Natural killer cell (primary cell): ENCODE measurements around the gene STX10. TPM values are rescaled to one million over a fixed set of nuclear protein-coding genes. Genes with fewer than 3 reads are reported as not detected.

ENCODE experiments used
- ATAC-seq, 3 donors: fragments of 150-1000 bp in 2 of 3; fragments of 200-7000 bp in 1 of 3; cut with Tn5 transposase; 1 replicate in 1 of 3; 2 replicates in 2 of 3; pipeline ENCODE4 v1.10.0; 2021; ENCODE audit warnings: mild to moderate bottlenecking in 2 of 3, moderate library complexity in 2 of 3
- DNase-seq, 2 donors: peaks; one replicate each; pipeline versions ENCODE4 v3.0.0 to v3.0.0-alpha.2; 2013 to 2021; ENCODE audit warnings: mixed read lengths in 1 of 2
- H3K27ac ChIP-seq: one replicate; pipeline ENCODE4 v1.5.1; 2013; ENCODE audit warnings: mild to moderate bottlenecking, low read length
- H3K27me3 ChIP-seq: one replicate; pipeline ENCODE4 v1.6.1; 2013; ENCODE audit warnings: low read length; ENCODE audit not compliant: control insufficient read depth, insufficient read depth
- H3K36me3 ChIP-seq: one replicate; pipeline ENCODE4 v1.6.1; 2013; ENCODE audit warnings: low read length; ENCODE audit not compliant: control insufficient read depth, insufficient read depth
- H3K4me1 ChIP-seq: one replicate; pipeline ENCODE4 v1.6.1; 2013; ENCODE audit warnings: low read length; ENCODE audit not compliant: control insufficient read depth, insufficient read depth
- H3K4me3 ChIP-seq: one replicate; pipeline ENCODE4 v1.5.1; 2013; ENCODE audit warnings: low read length
- H3K9me3 ChIP-seq: one replicate; pipeline ENCODE4 v1.6.1; 2013; ENCODE audit warnings: low read length; ENCODE audit not compliant: control insufficient read depth, insufficient read depth
- H3K27ac Mint-ChIP-seq, 2 donors: one replicate each; pipeline ENCODE4 v1.8.0; 2022; ENCODE audit warnings: mild to moderate bottlenecking in 2 of 2, mixed read lengths in 2 of 2, moderate library complexity in 1 of 2
- H3K27me3 Mint-ChIP-seq, 2 donors: one replicate each; pipeline ENCODE4 v1.8.0; 2022; ENCODE audit warnings: low read depth in 2 of 2, mixed read lengths in 2 of 2
- H3K36me3 Mint-ChIP-seq: one replicate; pipeline ENCODE4 v1.8.0; 2022; ENCODE audit warnings: mixed read lengths
- H3K4me1 Mint-ChIP-seq, 2 donors: one replicate each; pipeline ENCODE4 v1.8.0; 2022; ENCODE audit warnings: mixed read lengths in 2 of 2
- H3K4me3 Mint-ChIP-seq: one replicate; pipeline ENCODE4 v1.8.0; 2022; ENCODE audit warnings: mild to moderate bottlenecking, moderate library complexity, mixed read lengths
- H3K9me3 Mint-ChIP-seq, 2 donors: one replicate each; pipeline ENCODE4 v1.8.0; 2022; ENCODE audit warnings: mixed read lengths in 2 of 2
- WGBS: methylation state at CpG from one replicate; pipeline ENCODE4 v1.1.7; 2013; ENCODE audit warnings: missing lambda C conversion rate; ENCODE audit not compliant: insufficient coverage; 5-methylcytosine and 5-hydroxymethylcytosine counted together
- intact Hi-C: fragments of 100-400 bp; cut with micrococcal nuclease; formaldehyde crosslinking; loops from one replicate; pipeline ENCODE4 v1.14.2; 2022
- total RNA-seq, 4 donors: library from RNA; stranded (reverse); fragments of 120-200 nt in 1 of 4; gene quantifications; one replicate each; pipeline versions ENCODE4 v1.2.3 to v1.2.4, GENCODE V29; 2013 to 2022
- TF ChIP-seq, protein P1 (sequence below): fragments of 200-600 bp; IDR thresholded peaks from one replicate; pipeline ENCODE4 v1.8.0; 2022; ENCODE audit warnings: antibody characterized with exemption

Gene STX10
- total RNA-seq, 3 donors from 2014 or later (not counting 1 experiment from before 2014, with no cell fraction given): 39.2 to 46.9 (median 42.0) TPM

DNA sequence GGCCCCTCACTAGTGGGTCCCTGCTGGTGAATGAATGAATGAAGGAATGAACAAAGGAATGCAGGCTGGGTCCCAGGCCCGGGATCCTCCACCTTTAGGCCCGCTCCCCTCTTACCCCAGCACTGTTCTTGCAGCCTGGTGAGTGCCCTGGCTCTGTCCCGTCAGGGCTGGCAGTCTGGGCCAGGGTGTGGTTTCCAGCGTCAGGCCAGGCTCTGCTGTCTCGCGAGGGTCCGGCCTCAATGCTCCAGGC is 47.8 kb downstream of the STX10 start:
- TF ChIP-seq, protein P1, sequence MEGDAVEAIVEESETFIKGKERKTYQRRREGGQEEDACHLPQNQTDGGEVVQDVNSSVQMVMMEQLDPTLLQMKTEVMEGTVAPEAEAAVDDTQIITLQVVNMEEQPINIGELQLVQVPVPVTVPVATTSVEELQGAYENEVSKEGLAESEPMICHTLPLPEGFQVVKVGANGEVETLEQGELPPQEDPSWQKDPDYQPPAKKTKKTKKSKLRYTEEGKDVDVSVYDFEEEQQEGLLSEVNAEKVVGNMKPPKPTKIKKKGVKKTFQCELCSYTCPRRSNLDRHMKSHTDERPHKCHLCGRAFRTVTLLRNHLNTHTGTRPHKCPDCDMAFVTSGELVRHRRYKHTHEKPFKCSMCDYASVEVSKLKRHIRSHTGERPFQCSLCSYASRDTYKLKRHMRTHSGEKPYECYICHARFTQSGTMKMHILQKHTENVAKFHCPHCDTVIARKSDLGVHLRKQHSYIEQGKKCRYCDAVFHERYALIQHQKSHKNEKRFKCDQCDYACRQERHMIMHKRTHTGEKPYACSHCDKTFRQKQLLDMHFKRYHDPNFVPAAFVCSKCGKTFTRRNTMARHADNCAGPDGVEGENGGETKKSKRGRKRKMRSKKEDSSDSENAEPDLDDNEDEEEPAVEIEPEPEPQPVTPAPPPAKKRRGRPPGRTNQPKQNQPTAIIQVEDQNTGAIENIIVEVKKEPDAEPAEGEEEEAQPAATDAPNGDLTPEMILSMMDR: no peak
- peaks cover 0 to 10% of the 10 kb centered on the region in 2 donors for H3K27me3 Mint-ChIP-seq
- intact Hi-C loops: loop anchor here (2.0 to 5.0 kb wide), 3 partner anchors 14 to 315 kb away; partner anchors contain the start of genes IER2, STX10 and TRMT1
- H3K9me3 Mint-ChIP-seq: peaks cover 3% of the 10 kb centered on the region in 2 donors
- peak overlapping the region; percentile 47 for H3K27ac ChIP-seq
- DNase-seq (no peak), ATAC-seq (no peak)
- H3K36me3 Mint-ChIP-seq: no peaks in the 10 kb centered on the region
- peak overlapping the region in 1 of 2 donors; percentile 69 for H3K27ac Mint-ChIP-seq
- H3K27me3 ChIP-seq: peaks cover 11% of the 10 kb centered on the region
- peak overlapping the region; percentile 55 for H3K4me3 ChIP-seq
- H3K4me1 Mint-ChIP-seq: peaks cover 18 to 59% of the 10 kb centered on the region in 2 donors
- H3K4me3 Mint-ChIP-seq: peak overlapping the region; percentile 55
- 12% methylated on average over 7 of the region's 7 CpGs for WGBS
- no peaks in the 10 kb centered on the region for H3K9me3 ChIP-seq
- peaks cover 1% of the 10 kb centered on the region for H3K36me3 ChIP-seq
- peaks cover 87% of the 10 kb centered on the region for H3K4me1 ChIP-seq

DNA sequence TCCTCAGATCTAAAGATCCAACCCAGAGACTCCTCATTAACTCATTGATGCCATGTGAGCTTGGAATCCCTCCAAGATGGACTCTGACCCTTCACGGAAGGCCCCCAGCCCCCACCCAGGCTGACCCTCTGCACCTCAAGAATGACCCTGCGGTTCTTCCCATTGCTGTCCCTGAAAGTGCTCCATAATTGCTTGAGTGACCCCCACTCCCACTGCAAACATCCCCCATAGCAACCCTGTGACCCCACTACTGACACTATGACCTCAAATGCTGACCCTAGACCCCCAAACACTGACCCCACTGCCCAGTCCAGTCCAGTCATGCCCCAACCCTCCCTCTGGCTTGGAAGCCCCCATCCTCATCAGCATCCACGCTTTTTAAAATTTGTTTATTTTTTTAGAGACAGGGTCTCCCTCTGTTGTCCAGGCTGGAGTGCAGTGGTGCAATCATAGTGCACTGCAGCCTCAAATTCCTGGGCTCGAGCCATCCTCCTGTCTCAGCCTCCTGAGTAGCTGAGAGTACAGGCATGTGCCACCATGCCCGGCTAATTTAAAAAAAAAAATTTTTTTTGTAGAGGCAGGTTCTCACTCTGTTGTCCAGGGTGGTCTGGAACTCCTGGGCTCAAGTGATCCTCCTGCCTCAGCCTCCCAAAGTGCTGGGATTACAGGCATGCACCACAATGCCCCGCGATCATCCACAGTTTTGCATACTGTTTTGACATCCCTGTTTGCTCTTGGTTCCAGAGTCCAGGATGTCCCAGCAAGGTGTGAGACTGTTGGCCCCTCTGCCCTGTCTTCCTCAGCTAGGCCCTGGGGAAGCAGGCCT is 48.4 kb downstream of the STX10 start:
- peak overlapping the region; percentile 55 for H3K4me3 ChIP-seq
- Mint-ChIP-seq H3K4me1 (peaks cover 18 to 59% of the 10 kb centered on the region in 2 donors), H3K36me3 (no peaks in the 10 kb centered on the region), H3K9me3 (peaks cover 3% of the 10 kb centered on the region in 2 donors), H3K27ac (no peak overlapping the region), H3K27me3 (peaks cover 0 to 10% of the 10 kb centered on the region in 2 donors), H3K4me3 (peak overlapping the region; percentile 55)
- TF ChIP-seq, protein P1: no peak
- ATAC-seq (no peak), DNase-seq (no peak)
- H3K27me3 ChIP-seq: peaks cover 16% of the 10 kb centered on the region
- peaks cover 90% of the 10 kb centered on the region for H3K4me1 ChIP-seq
- 43% methylated on average over 7 of the region's 7 CpGs for WGBS
- peak overlapping the region; percentile 47 for H3K27ac ChIP-seq
- no peaks in the 10 kb centered on the region for H3K9me3 ChIP-seq
- intact Hi-C loops: loop anchor here (2.0 to 5.0 kb wide), 3 partner anchors 15 to 315 kb away; partner anchors contain the start of genes IER2, STX10 and TRMT1
- no peaks in the 10 kb centered on the region for H3K36me3 ChIP-seq

DNA sequence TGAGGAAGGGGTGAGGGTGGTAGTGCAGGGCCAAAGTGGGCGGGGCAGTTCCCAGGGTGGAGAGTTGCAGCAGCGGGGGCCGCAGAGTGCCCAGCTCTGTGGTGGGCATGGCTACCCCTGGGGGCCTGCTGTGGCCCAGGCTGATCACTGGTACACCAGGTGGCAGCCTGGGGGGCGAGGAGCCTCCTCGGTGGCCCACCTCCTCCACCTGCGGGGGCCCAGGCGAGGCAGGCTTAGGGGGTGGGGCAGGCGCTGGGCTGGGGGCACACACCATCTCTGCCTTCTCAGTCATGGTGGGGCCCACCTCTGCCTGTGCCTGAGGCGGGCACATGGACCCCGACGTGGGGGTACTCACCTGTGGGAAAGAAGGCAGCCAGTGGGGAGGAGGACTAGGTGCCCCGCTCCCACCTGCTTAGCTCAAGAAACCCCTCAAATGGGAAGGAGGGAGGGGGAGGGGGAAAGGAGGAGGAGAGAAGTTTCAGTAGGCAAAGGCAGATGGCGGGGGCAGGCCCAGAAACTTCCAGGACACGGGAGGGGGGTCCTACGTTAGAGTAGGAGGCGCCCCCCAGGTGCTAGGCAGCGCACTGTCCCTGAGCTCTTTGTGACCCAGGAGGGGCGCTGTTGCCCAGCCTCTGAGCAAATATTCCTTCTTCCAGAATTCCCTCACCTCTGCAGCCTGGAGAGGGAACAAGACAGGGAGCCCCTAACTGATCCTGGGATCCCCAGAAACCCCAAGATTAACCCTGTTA is 49.2 kb downstream of the STX10 start:
- H3K36me3 Mint-ChIP-seq: no peaks in the 10 kb centered on the region
- peak overlapping the region; percentile 55 for H3K4me3 ChIP-seq
- WGBS: 38% methylated on average over 18 of the region's 18 CpGs

More for the DNA sequence above, 49.2 kb downstream of the STX10 start:
- Mint-ChIP-seq H3K27ac (no peak overlapping the region), H3K4me3 (peak overlapping the region; percentile 47), H3K9me3 (peaks cover 3% of the 10 kb centered on the region in 2 donors), H3K4me1 (peaks cover 21 to 62% of the 10 kb centered on the region in 2 donors), H3K27me3 (peaks cover 4 to 14% of the 10 kb centered on the region in 2 donors)
- H3K27me3 ChIP-seq: peaks cover 20% of the 10 kb centered on the region
- DNase-seq (no peak), ATAC-seq (no peak)
- no peaks in the 10 kb centered on the region for H3K9me3 ChIP-seq
- H3K36me3 ChIP-seq: no peaks in the 10 kb centered on the region
- TF ChIP-seq, protein P1: no peak
- peaks cover 95% of the 10 kb centered on the region for H3K4me1 ChIP-seq
- H3K27ac ChIP-seq: no peak overlapping the region
- intact Hi-C loops: loop anchor here (1.0 to 5.0 kb wide), 4 partner anchors 51 to 314 kb away; partner anchors contain the start of genes IER2 and STX10
